GM12873 (cell line): ENCODE results near the gene PTCH2.

Experiments used
- TF ChIP-seq, protein P1 (sequence below): IDR thresholded peaks from 2 replicates; pipeline ENCODE4 v1.5.1; 2012; ENCODE audit warnings: low read depth, mild to moderate bottlenecking, moderate library complexity, low read length, control low read depth; ENCODE audit not compliant: insufficient read depth; ENCODE audit errors: missing control alignments

Gene PTCH2

DNA sequence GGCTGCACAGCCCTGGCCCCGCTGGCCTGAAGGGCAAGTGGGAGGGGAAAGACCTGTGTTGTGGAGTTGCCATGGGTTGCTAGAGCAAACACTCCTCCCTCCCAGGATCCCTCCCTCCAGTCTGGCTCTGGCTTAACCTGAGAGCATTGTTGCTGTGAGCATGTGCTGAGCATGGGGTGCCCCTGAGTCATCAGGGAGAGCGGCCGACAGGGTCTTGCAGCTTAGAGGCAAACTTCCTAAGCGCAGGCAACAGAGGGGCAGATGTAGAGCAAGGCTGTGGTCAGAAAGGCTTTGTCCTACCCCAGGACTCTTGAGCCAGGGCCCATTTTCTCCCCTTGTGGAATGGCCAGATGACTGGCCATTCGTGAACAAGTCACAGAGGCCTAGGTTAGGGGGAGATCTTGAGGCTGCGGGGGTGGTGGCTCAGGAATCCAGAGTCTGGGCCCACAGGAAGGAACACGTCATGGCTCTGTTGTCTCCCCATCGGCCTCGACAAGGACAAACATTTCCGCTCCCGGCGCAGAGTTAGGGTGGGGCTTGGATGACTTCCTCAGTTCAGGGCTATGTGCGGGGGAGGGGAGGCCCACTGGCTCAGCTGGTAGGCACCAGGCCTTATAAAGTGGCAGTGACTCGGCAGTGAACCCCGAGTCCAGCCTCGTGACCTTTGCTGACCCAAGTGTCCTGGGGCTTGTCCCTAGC lies 35.5 kb downstream of the PTCH2 start:
- TF ChIP-seq, protein P1, sequence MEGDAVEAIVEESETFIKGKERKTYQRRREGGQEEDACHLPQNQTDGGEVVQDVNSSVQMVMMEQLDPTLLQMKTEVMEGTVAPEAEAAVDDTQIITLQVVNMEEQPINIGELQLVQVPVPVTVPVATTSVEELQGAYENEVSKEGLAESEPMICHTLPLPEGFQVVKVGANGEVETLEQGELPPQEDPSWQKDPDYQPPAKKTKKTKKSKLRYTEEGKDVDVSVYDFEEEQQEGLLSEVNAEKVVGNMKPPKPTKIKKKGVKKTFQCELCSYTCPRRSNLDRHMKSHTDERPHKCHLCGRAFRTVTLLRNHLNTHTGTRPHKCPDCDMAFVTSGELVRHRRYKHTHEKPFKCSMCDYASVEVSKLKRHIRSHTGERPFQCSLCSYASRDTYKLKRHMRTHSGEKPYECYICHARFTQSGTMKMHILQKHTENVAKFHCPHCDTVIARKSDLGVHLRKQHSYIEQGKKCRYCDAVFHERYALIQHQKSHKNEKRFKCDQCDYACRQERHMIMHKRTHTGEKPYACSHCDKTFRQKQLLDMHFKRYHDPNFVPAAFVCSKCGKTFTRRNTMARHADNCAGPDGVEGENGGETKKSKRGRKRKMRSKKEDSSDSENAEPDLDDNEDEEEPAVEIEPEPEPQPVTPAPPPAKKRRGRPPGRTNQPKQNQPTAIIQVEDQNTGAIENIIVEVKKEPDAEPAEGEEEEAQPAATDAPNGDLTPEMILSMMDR, result no peak

DNA sequence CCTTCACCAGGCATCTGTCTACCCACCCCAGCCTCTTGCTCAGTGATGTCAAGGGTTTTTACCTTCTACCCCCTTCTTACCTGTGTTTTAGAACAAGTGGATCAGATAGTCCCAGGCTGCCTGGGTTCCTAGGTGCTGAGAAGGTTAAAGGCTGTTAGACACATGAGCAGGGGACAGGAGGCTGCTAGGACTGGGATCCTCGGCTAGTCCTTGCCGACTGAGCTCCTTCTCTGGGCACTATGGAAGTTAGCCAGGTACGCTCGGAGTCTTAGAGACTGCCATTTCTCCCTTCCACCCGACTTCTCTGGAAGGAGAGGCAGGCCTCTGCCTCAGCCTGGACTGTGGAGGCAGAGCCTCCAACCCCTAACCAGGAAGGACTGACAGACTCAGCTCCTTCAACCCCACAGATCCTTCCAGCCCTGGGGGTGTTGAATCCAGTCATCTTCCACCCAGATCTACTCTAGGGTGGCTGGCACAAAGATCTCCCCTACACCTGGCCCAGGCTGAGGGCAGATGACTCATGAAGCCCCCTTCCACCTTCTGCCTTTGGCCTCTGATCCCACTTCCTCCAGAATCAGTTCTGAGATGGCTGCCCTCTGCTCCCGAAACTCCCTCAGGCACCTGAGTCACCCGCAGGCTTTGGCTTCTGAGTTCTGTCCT lies 36.2 kb downstream of the PTCH2 start, which contains the start of gene DYNLT4:
Gene DYNLT4, minus strand, starts transcription at position 648 of the 660 bp plus-strand sequence. CDS start 683 bp downstream, outside the sequence.
- TF ChIP-seq, protein P1, result no peak

DNA sequence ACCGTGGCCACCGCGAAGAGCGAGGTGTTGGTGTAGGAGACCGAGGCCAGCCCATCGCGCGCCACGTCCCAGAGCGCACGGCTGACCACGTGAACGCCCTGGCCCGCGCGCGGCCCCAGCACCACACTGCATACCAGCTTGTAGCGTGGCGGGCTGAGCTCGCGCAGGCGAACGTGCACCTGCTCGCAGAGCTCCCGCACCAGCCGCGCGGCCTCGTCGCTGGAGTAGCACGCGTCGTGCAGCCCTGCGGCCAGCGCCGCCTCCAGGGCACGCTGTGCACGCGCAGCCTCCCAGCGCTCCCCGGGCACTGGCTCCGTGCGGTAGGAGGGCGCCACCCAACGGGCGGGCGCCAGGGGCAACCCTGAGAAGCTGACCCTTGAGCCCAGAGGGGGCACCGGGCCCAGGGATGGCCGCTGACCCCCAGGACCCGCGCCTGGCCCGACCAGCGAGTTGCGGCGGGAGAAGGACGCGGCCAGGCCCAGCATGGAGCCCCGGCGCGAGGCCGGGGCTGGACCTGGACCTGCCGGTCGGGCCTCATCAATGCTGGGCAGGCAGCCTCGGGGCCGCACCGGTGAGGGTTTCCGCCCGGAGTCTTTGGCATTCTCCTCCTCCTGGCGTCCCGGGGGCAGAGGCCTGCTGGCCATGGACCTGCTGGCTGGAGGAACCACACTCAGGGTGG lies 36.9 kb downstream of the PTCH2 start:
- TF ChIP-seq, protein P1, result no peak

DNA sequence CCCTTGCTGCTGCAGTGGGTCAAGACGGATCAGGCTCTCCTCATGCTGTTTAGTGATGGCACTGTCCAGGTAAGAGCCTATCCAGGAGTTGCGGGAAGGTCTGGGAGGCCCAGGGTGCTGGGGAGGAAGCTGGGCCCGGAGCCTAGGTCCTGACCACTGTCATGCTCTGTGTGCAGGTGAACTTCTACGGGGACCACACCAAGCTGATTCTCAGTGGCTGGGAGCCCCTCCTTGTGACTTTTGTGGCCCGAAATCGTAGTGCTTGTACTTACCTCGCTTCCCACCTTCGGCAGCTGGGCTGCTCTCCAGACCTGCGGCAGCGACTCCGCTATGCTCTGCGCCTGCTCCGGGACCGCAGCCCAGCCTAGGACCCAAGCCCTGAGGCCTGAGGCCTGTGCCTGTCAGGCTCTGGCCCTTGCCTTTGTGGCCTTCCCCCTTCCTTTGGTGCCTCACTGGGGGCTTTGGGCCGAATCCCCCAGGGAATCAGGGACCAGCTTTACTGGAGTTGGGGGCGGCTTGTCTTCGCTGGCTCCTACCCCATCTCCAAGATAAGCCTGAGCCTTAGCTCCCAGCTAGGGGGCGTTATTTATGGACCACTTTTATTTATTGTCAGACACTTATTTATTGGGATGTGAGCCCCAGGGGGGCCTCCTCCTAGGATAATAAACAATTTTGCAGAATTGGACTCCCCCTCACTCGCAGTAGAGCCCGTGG lies 37.6 kb downstream of the PTCH2 start:
- TF ChIP-seq, protein P1, result no peak

DNA sequence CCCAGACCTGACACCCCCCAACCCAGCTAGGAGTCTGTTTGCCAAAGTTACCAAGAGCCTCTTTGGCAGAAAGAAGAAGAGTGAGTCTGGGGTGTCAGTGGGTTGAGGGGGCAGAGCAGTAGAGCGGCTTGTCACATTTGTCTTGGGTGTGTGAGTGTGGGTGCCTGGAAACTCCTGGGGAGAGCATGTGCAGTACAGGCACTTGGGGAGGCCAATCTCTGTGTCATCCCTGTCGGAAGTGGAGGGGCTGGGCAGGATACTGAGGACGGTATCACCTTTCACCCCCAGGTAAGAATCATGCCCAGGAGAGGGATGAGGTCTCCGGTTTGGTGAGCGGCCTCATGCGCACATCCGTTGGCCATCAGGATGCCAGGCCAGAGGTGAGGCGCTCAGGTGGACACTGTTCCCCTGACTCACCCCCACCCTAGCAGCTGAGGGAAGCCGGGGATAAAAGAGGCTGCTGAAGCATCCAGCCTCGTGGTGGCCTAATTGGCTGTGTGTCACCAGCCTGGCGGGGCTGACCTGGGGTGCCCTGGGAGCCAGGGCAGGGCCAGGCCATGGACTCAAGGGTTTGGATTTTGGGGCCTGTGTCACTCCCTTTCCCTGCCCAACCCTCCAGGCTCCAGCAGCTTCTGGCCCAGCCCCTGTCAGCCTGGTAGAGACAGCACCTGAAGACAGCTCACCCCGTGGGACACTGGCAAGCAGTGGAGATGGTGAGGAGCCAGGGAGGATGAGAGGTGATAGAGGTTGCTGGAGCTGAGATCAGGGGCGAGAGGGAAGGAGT lies 39.5 kb downstream of the PTCH2 start:
- TF ChIP-seq, protein P1, result no peak

DNA sequence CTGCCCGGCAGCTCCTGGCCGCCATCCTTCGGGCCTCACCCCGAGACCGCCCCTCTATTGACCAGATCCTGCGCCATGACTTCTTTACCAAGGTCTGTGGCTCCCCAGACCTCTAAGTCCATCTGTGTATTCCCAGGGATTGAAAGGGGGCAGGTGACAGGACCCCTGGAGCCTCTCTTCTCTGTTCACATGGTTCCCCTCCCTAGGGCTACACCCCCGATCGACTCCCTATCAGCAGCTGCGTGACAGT lies 40.1 kb downstream of the PTCH2 start:
- TF ChIP-seq, protein P1, result no peak
